MCF 10A (cell line): ENCODE results near the gene RNF14. TPM values are rescaled to one million over a fixed set of nuclear protein-coding genes. Genes with fewer than 3 reads are reported as not detected.
"Not testable (repeated sequence)": the region's sequence is repeated elsewhere in the genome, so short reads cannot be mapped to it uniquely, and the experiment has no call there.

Experiments used
- BruUV-seq: library from RNA; stranded (reverse); fragments of 400-500 nt; replicated peaks from 2 replicates; lab custom pipeline; 2021; lab: Mats Ljungman, UMichigan
- CTCF ChIA-PET: fragments of 300-600 bp; sonication (Branson Sonifier 250); formaldehyde crosslinking; extraction: SDS; loops from one replicate; lab custom pipeline; 2021; ENCODE audit warnings: antibody characterized with exemption, inconsistent platforms; lab: Yijun Ruan, JAX
- POLR2A ChIA-PET: fragments of 300-600, 350-650 bp; sonication (Branson Sonifier 250); formaldehyde crosslinking; extraction: SDS; loops from one replicate; lab custom pipeline; 2020; ENCODE audit warnings: antibody characterized with exemption, inconsistent platforms; lab: Yijun Ruan, JAX
- DNase-seq: peaks from one replicate; pipeline ENCODE4 v3.0.0-alpha.2; 2018; ENCODE audit not compliant: unreplicated experiment
- H3K27ac Mint-ChIP-seq: one replicate; pipeline ENCODE4 v1.8.0; 2022; ENCODE audit warnings: mild to moderate bottlenecking, low read depth, mixed read lengths; ENCODE audit not compliant: unreplicated experiment
- H3K27me3 Mint-ChIP-seq: one replicate; pipeline ENCODE4 v1.8.0; 2022; ENCODE audit warnings: mixed read lengths; ENCODE audit not compliant: insufficient read depth, unreplicated experiment
- H3K36me3 Mint-ChIP-seq: one replicate; pipeline ENCODE4 v1.8.0; 2022; ENCODE audit warnings: mild to moderate bottlenecking, moderate library complexity, mixed read lengths; ENCODE audit not compliant: insufficient read depth, unreplicated experiment
- H3K4me1 Mint-ChIP-seq: one replicate; pipeline ENCODE4 v1.8.0; 2022; ENCODE audit warnings: mixed read lengths; ENCODE audit not compliant: insufficient read depth, unreplicated experiment
- H3K4me3 Mint-ChIP-seq: one replicate; pipeline ENCODE4 v1.8.0; 2022; ENCODE audit warnings: mild to moderate bottlenecking, moderate library complexity, mixed read lengths; ENCODE audit not compliant: unreplicated experiment
- H3K9me3 Mint-ChIP-seq: one replicate; pipeline ENCODE4 v1.8.0; 2022; ENCODE audit warnings: mixed read lengths; ENCODE audit not compliant: unreplicated experiment
- intact Hi-C: fragments of 100-400 bp; cut with micrococcal nuclease; formaldehyde crosslinking; loops from 2 replicates; pipeline ENCODE4 v1.14.1; 2022
- total RNA-seq: library from RNA; stranded (reverse); gene quantifications from 2 replicates; pipeline ENCODE4 v1.2.3, GENCODE V29; 2022
- TF ChIP-seq, protein P1 (sequence below): fragments of 200-600 bp; IDR thresholded peaks from one replicate; pipeline ENCODE4 v1.8.0; 2022; ENCODE audit warnings: antibody characterized with exemption, mild to moderate bottlenecking; ENCODE audit not compliant: unreplicated experiment

The RNF14 gene
- total RNA-seq, 1 experiment from 2014 or later, result 81.3 TPM

DNA sequence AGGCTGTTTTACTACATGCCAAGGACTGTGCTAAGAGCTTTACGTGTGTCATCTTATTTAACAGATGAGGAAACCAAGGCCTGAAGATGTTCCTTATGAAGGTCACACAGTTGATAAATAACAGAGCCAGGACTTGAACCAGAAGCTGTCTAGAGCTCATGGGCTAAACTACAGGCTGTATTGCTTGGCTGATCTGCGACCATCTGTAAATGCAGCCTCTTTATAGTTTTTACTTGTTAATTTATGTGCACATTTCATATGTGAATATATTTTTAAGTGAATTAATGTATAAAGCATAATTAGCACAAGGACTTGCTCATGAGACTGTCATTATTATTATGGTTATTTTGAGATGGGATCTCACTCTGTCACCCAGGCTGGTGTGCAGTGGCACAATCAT lies 63.2 kb downstream of the RNF14 start:
- TF ChIP-seq, protein P1, sequence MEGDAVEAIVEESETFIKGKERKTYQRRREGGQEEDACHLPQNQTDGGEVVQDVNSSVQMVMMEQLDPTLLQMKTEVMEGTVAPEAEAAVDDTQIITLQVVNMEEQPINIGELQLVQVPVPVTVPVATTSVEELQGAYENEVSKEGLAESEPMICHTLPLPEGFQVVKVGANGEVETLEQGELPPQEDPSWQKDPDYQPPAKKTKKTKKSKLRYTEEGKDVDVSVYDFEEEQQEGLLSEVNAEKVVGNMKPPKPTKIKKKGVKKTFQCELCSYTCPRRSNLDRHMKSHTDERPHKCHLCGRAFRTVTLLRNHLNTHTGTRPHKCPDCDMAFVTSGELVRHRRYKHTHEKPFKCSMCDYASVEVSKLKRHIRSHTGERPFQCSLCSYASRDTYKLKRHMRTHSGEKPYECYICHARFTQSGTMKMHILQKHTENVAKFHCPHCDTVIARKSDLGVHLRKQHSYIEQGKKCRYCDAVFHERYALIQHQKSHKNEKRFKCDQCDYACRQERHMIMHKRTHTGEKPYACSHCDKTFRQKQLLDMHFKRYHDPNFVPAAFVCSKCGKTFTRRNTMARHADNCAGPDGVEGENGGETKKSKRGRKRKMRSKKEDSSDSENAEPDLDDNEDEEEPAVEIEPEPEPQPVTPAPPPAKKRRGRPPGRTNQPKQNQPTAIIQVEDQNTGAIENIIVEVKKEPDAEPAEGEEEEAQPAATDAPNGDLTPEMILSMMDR, result no peak
- Mint-ChIP-seq H3K4me3 (no peak overlapping the region), H3K27ac (no peak overlapping the region), H3K36me3 (no peaks in the 10 kb centered on the region), H3K9me3 (no peaks in the 10 kb centered on the region), H3K27me3 (no peaks in the 10 kb centered on the region), H3K4me1 (no peaks in the 10 kb centered on the region)
- no peak for DNase-seq
- CTCF ChIA-PET, result interaction anchor here (1.1 kb wide), 1 partner anchor 111 kb away, joined by 3 read pairs; no protein-coding TSS in a partner anchor
- POLR2A ChIA-PET, result interaction anchor here (0.5 to 1.0 kb wide), 2 partner anchors 21 to 732 kb away, joined by 3 to 4 read pairs; no protein-coding TSS in a partner anchor
- no TSS peak for BruUV-seq
- intact Hi-C loops, result no loop called here

DNA sequence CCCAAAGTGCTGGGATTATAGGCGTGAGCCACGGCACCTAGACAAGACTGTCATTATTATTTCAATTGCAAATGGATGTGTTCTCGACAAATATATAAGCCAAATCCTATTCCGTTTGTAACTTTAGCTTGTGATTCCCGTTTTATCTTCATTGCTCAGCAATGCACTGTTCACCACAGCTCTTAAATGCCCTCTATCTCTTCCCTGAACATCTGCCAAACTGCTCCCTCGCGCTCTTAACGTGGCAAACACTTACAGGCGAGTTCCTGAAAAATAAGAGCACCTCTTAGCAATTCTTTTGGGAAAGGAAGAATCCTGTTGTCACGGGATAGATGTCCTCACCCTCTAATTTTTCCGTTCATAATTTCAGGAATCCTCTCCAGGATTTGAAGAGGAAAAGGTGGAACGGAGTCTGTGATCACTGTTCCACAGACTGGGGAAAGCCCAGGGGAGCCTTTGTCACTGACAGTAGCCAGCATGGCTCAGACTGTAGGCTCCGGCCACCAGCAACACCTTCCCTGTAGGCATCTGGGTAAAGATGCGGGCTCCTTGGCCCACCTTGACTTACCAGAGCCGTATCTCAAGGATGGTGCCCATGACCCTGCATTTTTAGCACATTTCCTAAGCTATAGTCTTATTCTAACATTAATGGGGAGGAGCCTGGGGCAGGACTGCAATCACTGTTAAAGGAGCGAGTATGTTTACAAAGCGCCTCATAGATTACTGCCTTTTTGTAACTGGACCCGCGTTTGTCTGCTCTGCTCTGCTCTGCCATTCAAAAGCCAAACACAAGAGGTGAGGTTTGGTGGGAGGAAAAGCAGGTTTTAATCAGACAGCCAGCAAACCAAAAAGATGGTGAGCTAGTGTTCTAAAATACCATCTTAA lies 64.1 kb downstream of the RNF14 start:
- Mint-ChIP-seq H3K9me3 (no peaks in the 10 kb centered on the region), H3K27me3 (no peaks in the 10 kb centered on the region), H3K27ac (no peak overlapping the region), H3K4me1 (no peaks in the 10 kb centered on the region), H3K4me3 (no peak overlapping the region), H3K36me3 (no peaks in the 10 kb centered on the region)
- no peak for DNase-seq
- intact Hi-C loops, result no loop called here
- TF ChIP-seq, protein P1, result no peak
- ChIA-PET POLR2A (interaction anchor here (1.0 kb wide), 1 partner anchor 20 kb away, joined by 4 read pairs; no protein-coding TSS in a partner anchor), CTCF (interaction anchor here (0.7 to 1.1 kb wide), 3 partner anchors 101 to 402 kb away, joined by 3 read pairs; no protein-coding TSS in a partner anchor)
- no TSS peak for BruUV-seq

DNA sequence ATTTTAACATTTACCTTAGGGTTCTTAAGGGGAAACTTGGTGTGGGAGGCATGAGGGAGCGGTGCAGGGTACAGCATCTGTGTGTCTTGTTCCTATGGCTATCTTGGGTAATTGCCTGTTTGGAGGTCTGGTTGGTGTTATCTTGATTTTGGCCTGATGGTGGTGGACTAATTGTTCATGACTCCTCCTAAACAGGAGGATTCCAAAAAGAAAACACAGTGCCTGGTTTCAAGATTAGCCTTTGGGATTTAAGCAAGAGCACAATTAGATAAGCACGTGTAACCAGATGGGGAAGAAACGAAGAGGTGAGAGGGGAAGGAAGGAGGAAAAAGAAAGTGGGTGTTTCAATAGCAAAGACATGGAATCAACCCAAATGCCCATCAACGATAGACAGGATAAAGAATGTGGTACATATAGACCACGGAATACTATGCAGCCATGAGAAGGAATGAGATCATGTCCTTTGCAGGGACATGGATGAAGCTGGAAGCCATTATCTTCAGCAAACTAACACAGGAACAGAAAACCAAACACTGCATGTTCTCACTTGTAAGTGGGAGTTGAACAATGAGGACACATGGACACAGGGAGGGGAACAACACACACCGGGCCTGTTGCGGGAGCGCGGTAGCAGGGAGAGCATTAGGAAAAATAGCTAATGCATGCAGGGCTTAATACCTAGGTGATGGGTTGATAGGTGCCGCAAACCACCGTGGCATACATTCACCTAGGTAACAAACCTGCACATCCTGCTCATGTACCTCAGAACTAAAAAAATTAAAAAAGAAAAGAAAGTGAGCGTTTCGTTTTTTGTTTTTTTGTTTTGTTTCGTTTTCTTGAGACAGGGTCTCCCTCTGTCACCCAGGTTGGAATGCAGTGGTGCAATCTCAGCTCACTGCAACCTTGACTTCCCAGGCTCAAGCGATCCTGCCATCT lies 65.0 kb downstream of the RNF14 start:
- H3K27ac Mint-ChIP-seq, H3K4me3 Mint-ChIP-seq, H3K4me1 Mint-ChIP-seq, DNase-seq, H3K36me3 Mint-ChIP-seq, H3K27me3 Mint-ChIP-seq, intact Hi-C loops, BruUV-seq, H3K9me3 Mint-ChIP-seq: not testable (repeated sequence)
- POLR2A ChIA-PET, result interaction anchor here (1.1 to 1.2 kb wide), 2 partner anchors 9 to 64 kb away, joined by 3 to 6 read pairs; no protein-coding TSS in a partner anchor
- CTCF ChIA-PET, result interaction anchor here (0.6 to 2.6 kb wide), 4 partner anchors 19 to 401 kb away, joined by 3 to 10 read pairs (median 3); no protein-coding TSS in a partner anchor

DNA sequence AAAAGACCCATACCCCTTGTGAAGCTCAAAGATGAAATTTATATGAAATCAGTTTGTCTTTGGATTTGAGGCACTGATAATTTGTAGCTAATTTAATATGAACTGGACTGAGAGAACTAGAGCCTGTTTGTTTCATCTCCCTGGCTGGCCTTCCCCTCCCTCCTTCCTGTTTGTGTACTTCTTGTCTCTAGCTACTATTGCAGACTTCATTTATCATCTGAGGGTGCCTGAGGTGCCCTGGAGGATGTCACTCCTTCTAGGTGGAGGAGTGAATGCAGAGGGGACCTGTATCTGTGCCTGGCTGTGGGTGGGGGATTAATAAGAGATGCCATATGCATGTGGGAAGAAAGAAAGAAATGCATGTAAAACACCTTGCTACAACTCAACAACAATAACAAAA lies 66.1 kb downstream of the RNF14 start:
- Mint-ChIP-seq H3K36me3 (no peaks in the 10 kb centered on the region), H3K9me3 (no peaks in the 10 kb centered on the region), H3K4me3 (no peak overlapping the region), H3K4me1 (no peaks in the 10 kb centered on the region), H3K27ac (no peak overlapping the region), H3K27me3 (no peaks in the 10 kb centered on the region)
- intact Hi-C loops, result no loop called here
- TF ChIP-seq, protein P1, result no peak
- no TSS peak for BruUV-seq
- ChIA-PET POLR2A (interaction anchor here (1.1 to 1.2 kb wide), 2 partner anchors 10 to 63 kb away, joined by 3 to 6 read pairs; no protein-coding TSS in a partner anchor), CTCF (interaction anchor here (2.6 kb wide), 1 partner anchor 20 kb away, joined by 10 read pairs; no protein-coding TSS in a partner anchor)
- DNase-seq, result no peak
